Measurements from ENCODE around the gene RNF214.

GRCh38 chr11:117195761-117196160 lies 36.7 kb upstream of the RNF214 start:
- TF ChIP-seq CTCF (conservative IDR thresholded peaks at IDR 0.05; ENCODE audit: low read length) (no peak), EZH2phosphoT487 (IDR thresholded peaks at IDR 0.05; ENCODE audit: borderline replicate concordance) (no peak)
